HCT116 (cell line): ENCODE measurements around the gene ARPP21. TPM values are rescaled to one million over a fixed set of nuclear protein-coding genes. Genes with fewer than 3 reads are reported as not detected.

Source experiments
- ATAC-seq: fragments of 200-7000 bp; cut with Tn5 transposase; 2 replicates; pipeline ENCODE4 v1.9.1; 2020; ENCODE audit warnings: mild to moderate bottlenecking, moderate library complexity
- BruUV-seq: library from RNA; stranded (reverse); fragments of 400-500 nt; replicated peaks from 2 replicates; lab custom pipeline; 2021; lab: Mats Ljungman, UMichigan
- CTCF ChIA-PET: fragments of 300-600 bp; sonication (Branson Sonifier 250); formaldehyde crosslinking; loops from one replicate; lab custom pipeline; 2021; ENCODE audit warnings: antibody characterized with exemption; lab: Charles Lee
- POLR2A ChIA-PET: fragments of 300-600, 350-600 bp; sonication (Branson Sonifier 250); formaldehyde crosslinking; loops from one replicate; lab custom pipeline; 2021; ENCODE audit warnings: antibody characterized with exemption; lab: Charles Lee
- RAD21 ChIA-PET, 2 experiments: fragments of 300-600 bp; sonication (Branson Sonifier 250); formaldehyde crosslinking; loops; one replicate each; lab custom pipeline; 2023; ENCODE audit warnings: low total read pairs in 2 of 2; ENCODE audit not compliant: uncharacterized antibody in 2 of 2, unreplicated experiment in 2 of 2, low non-redundant PET in 1 of 2; lab: Charles Lee
- DNase-seq: peaks from one replicate; pipeline ENCODE4 v3.0.0-alpha.2; 2010; ENCODE audit warnings: low read depth, low spot score
- H2AFZ ChIP-seq: fragments of 200-600 bp; shearing (Covaris generic), sonication (generic); 2 replicates; pipeline ENCODE4 v1.6.1; 2017; ENCODE audit warnings: low read depth, mixed run types, mixed read lengths, antibody characterized with exemption, low read length; ENCODE audit not compliant: poor library complexity, severe bottlenecking
- H3K27ac ChIP-seq: 2 replicates; pipeline ENCODE4 v1.5.1; 2012; ENCODE audit warnings: low read depth, low read length
- H3K27me3 ChIP-seq: fragments of 200-600 bp; sonication (generic); 2 replicates; pipeline ENCODE4 v1.6.1; 2016; ENCODE audit warnings: mixed run types, low read length, mixed read lengths; ENCODE audit not compliant: insufficient read depth
- H3K36me3 ChIP-seq, 2 experiments: fragments of 200-500 bp in 1 of 2; fragments of 200-600 bp in 1 of 2; sonication (Bioruptor generic) in 1 of 2; sonication (generic) in 1 of 2; 2 replicates each; pipeline versions ENCODE4 v1.5.1 to v1.6.1; 2014 to 2016; ENCODE audit warnings: low read length in 2 of 2, inconsistent platforms in 1 of 2, mixed read lengths in 1 of 2, mixed run types in 1 of 2; ENCODE audit not compliant: insufficient read depth in 2 of 2, control insufficient read depth in 1 of 2
- H3K4me1 ChIP-seq, 2 experiments: fragments of 200-600 bp in 1 of 2; sonication (generic) in 1 of 2; 2 replicates each; pipeline versions ENCODE4 v1.5.1 to v1.6.1; 2012 to 2017; ENCODE audit warnings: low read length in 2 of 2, inconsistent platforms in 1 of 2, mild to moderate bottlenecking in 1 of 2, mixed read lengths in 1 of 2, mixed run types in 1 of 2, moderate library complexity in 1 of 2; ENCODE audit not compliant: insufficient read depth in 2 of 2, control insufficient read depth in 1 of 2
- H3K4me2 ChIP-seq: fragments of 200-600 bp; sonication (generic); 2 replicates; pipeline ENCODE4 v1.6.1; 2017; ENCODE audit warnings: mixed run types, low read length, mixed read lengths
- H3K4me3 ChIP-seq, 2 experiments: fragments of 200-600 bp in 1 of 2; sonication (generic) in 1 of 2; replicated peaks in 1 of 2; 2 replicates each; pipeline ENCODE4 v1.5.1; 2011 to 2016; ENCODE audit warnings: low read length in 2 of 2, control low read depth in 1 of 2, low read depth in 1 of 2, mild to moderate bottlenecking in 1 of 2, mixed read lengths in 1 of 2, mixed run types in 1 of 2
- H3K79me2 ChIP-seq: fragments of 200-600 bp; sonication (generic); 2 replicates; pipeline ENCODE4 v1.6.1; 2017; ENCODE audit warnings: mild to moderate bottlenecking, mixed run types, low read length, moderate library complexity, mixed read lengths; ENCODE audit not compliant: insufficient read depth
- H3K9ac ChIP-seq: fragments of 200-600 bp; sonication (generic); 2 replicates; pipeline ENCODE4 v1.6.1; 2016; ENCODE audit warnings: low read length, mixed read lengths
- H3K9me2 ChIP-seq: fragments of 200-600 bp; sonication (generic), shearing (Covaris generic); 2 replicates; pipeline ENCODE4 v1.6.1; 2017; ENCODE audit warnings: mixed run types, mild to moderate bottlenecking, moderate library complexity; ENCODE audit not compliant: insufficient read depth
- H3K9me3 ChIP-seq, 2 experiments: fragments of 200-500 bp in 1 of 2; fragments of 200-600 bp in 1 of 2; sonication (Bioruptor generic) in 1 of 2; sonication (generic) in 1 of 2; 2 replicates each; pipeline ENCODE4 v1.6.1; 2014 to 2017; ENCODE audit warnings: low read length in 2 of 2, mixed read lengths in 2 of 2, inconsistent platforms in 1 of 2, low read depth in 1 of 2, mild to moderate bottlenecking in 1 of 2, mixed run types in 1 of 2, moderate library complexity in 1 of 2; ENCODE audit not compliant: control insufficient read depth in 1 of 2, insufficient read depth in 1 of 2
- H4K20me1 ChIP-seq: fragments of 200-600 bp; sonication (generic), shearing (Covaris generic); 2 replicates; pipeline ENCODE4 v1.6.1; 2017; ENCODE audit warnings: mixed run types, mild to moderate bottlenecking, moderate library complexity; ENCODE audit not compliant: insufficient read depth
- ATF3 ChIP-seq: IDR thresholded peaks from 2 replicates; pipeline ENCODE4 v1.6.1; 2012
- CEBPB ChIP-seq: IDR thresholded peaks from 2 replicates; pipeline ENCODE4 v1.6.1; 2012; ENCODE audit warnings: low read depth
- EGR1 ChIP-seq: IDR thresholded peaks from 2 replicates; pipeline ENCODE4 v1.6.1; 2012; ENCODE audit warnings: low read depth
- ELF1 ChIP-seq: IDR thresholded peaks from 2 replicates; pipeline ENCODE4 v1.6.1; 2012; ENCODE audit warnings: low read depth, borderline replicate concordance
- EZH2 ChIP-seq: fragments of 200-600 bp; sonication (generic); IDR thresholded peaks from 2 replicates; pipeline ENCODE4 v1.6.1; 2017; ENCODE audit warnings: antibody characterized with exemption, mixed run types
- REST ChIP-seq: IDR thresholded peaks from 2 replicates; pipeline ENCODE4 v1.6.1; 2012; ENCODE audit warnings: low read depth
- SIN3A ChIP-seq: IDR thresholded peaks from 2 replicates; pipeline ENCODE4 v1.6.1; 2012; ENCODE audit warnings: low read depth
- SRF ChIP-seq: IDR thresholded peaks from 2 replicates; pipeline ENCODE4 v1.6.1; 2012; ENCODE audit warnings: low read depth
- TCF7L2 ChIP-seq: IDR thresholded peaks from 2 replicates; pipeline ENCODE4 v1.7.0; 2011; ENCODE audit warnings: borderline replicate concordance, inconsistent platforms; ENCODE audit not compliant: insufficient read depth, insufficient read length; ENCODE audit errors: extremely low read depth
- ZBTB33 ChIP-seq: IDR thresholded peaks from 2 replicates; pipeline ENCODE4 v1.6.1; 2011; ENCODE audit warnings: mild to moderate bottlenecking, low read length, moderate library complexity; ENCODE audit not compliant: insufficient replicate concordance; ENCODE audit errors: extremely low read depth
- ZFX ChIP-seq: fragments of 450-650 bp; IDR thresholded peaks from 2 replicates; pipeline ENCODE4 v1.6.1; 2017
- ZNF274 ChIP-seq: fragments of 200-500 bp; sonication (Bioruptor generic); IDR thresholded peaks from 2 replicates; pipeline ENCODE4 v1.6.1; 2014; ENCODE audit warnings: mild to moderate bottlenecking, low read depth, low read length, inconsistent platforms
- intact Hi-C: fragments of 100-400 bp; cut with micrococcal nuclease; formaldehyde crosslinking; loops from 2 replicates; pipeline ENCODE4 v1.10.0; 2022
- total RNA-seq: library from RNA; stranded (reverse); gene quantifications from one replicate; pipeline ENCODE4 v1.2.1, GENCODE V29; 2021; ENCODE audit not compliant: unreplicated experiment

The ARPP21 gene
- total RNA-seq, 1 experiment from 2014 or later: not detected

- no peak overlapping the region for H3K9ac ChIP-seq
- H3K4me3 ChIP-seq: no peak overlapping the region
- ChIA-PET RAD21 (no interaction called here), CTCF (no interaction called here), POLR2A (no interaction called here)
- no peaks in the 10 kb centered on the region for H3K9me2 ChIP-seq
- peaks cover 0 to 9% of the 10 kb centered on the region in 2 experiments; a peak in 2 of 4 replicates for H3K9me3 ChIP-seq
- no TSS peak for BruUV-seq
- intact Hi-C loops: no loop called here
- H3K27me3 ChIP-seq: no peaks in the 10 kb centered on the region
- no peak for DNase-seq
- TF ChIP-seq TCF7L2 (no peak), SIN3A (no peak), EGR1 (no peak), SRF (no peak), ZFX (no peak), CEBPB (no peak), ATF3 (no peak), EZH2 (no peak), ELF1 (no peak), REST (no peak), ZBTB33 (no peak), ZNF274 (no peak)
- no peak overlapping the region for H3K27ac ChIP-seq
- H3K4me2 ChIP-seq: no peak overlapping the region
- no peak for ATAC-seq
- no peaks in the 10 kb centered on the region for H3K79me2 ChIP-seq
- H3K4me1 ChIP-seq: no peaks in the 10 kb centered on the region
- H3K36me3 ChIP-seq: no peaks in the 10 kb centered on the region
- H4K20me1 ChIP-seq: no peaks in the 10 kb centered on the region
- H2AFZ ChIP-seq: no peak overlapping the region
These were observed 103.9 kb downstream of the ARPP21 start for GRCh38 chr3:35743218-35743617.
